GM23338 (cell line): ENCODE measurements around the gene KIAA1217. TPM values are rescaled to one million over a fixed set of nuclear protein-coding genes. Genes with fewer than 3 reads are reported as not detected.

Source experiments
- ATAC-seq: fragments of 200-7000 bp; cut with Tn5 transposase; 3 replicates; pipeline ENCODE4 v1.9.1; 2020
- DNase-seq: peaks from one replicate; pipeline ENCODE4 v3.0.0-alpha.2; 2015; ENCODE audit warnings: low spot score
- H2AFZ ChIP-seq: fragments of 200-600 bp; sonication (generic); 2 replicates; pipeline ENCODE4 v1.8.0; 2016; ENCODE audit warnings: antibody characterized with exemption, mild to moderate bottlenecking, moderate library complexity
- H3F3A ChIP-seq: fragments of 200-600 bp; sonication (generic); replicated peaks from 2 replicates; pipeline ENCODE4 v1.8.0; 2017; ENCODE audit warnings: antibody characterized with exemption, mixed run types, low read depth
- H3K27ac ChIP-seq: fragments of 200-600 bp; sonication (generic); 2 replicates; pipeline ENCODE4 v1.6.1; 2016; ENCODE audit warnings: low read depth
- H3K27me3 ChIP-seq: fragments of 200-600 bp; sonication (generic); 2 replicates; pipeline ENCODE4 v1.8.0; 2016; ENCODE audit warnings: mild to moderate bottlenecking, mixed run types, moderate library complexity; ENCODE audit not compliant: insufficient read depth
- H3K36me3 ChIP-seq: fragments of 200-600 bp; sonication (generic); 2 replicates; pipeline ENCODE4 v1.8.0; 2016; ENCODE audit warnings: mild to moderate bottlenecking; ENCODE audit not compliant: insufficient read depth
- H3K4me1 ChIP-seq: fragments of 200-600 bp; sonication (generic); 2 replicates; pipeline ENCODE4 v1.8.0; 2016; ENCODE audit warnings: mild to moderate bottlenecking, moderate library complexity; ENCODE audit not compliant: insufficient read depth
- H3K4me2 ChIP-seq: fragments of 200-600 bp; sonication (generic); 2 replicates; pipeline ENCODE4 v1.7.1; 2017; ENCODE audit warnings: mixed run types
- H3K4me3 ChIP-seq: fragments of 200-600 bp; sonication (generic); 2 replicates; pipeline ENCODE4 v1.6.1; 2016; ENCODE audit warnings: mixed run types
- H3K79me2 ChIP-seq: fragments of 200-600 bp; sonication (generic); replicated peaks from 2 replicates; pipeline ENCODE4 v1.8.0; 2017; ENCODE audit warnings: mild to moderate bottlenecking; ENCODE audit not compliant: insufficient read depth
- H3K9me2 ChIP-seq: fragments of 200-600 bp; sonication (generic); 2 replicates; pipeline ENCODE4 v1.8.0; 2017; ENCODE audit not compliant: insufficient read depth
- H4K20me1 ChIP-seq: fragments of 200-600 bp; sonication (generic); replicated peaks from 2 replicates; pipeline ENCODE4 v1.8.0; 2017; ENCODE audit warnings: mild to moderate bottlenecking; ENCODE audit not compliant: insufficient read depth
- H3K27ac Mint-ChIP-seq: 2 replicates; pipeline ENCODE4 v1.8.0; 2020; ENCODE audit warnings: inconsistent platforms, mild to moderate bottlenecking, moderate library complexity, mixed read lengths
- H3K27me3 Mint-ChIP-seq: 3 replicates; pipeline ENCODE4 v1.8.0; 2022; ENCODE audit warnings: low read depth, mild to moderate bottlenecking, moderate library complexity, mixed read lengths, inconsistent platforms; ENCODE audit not compliant: insufficient read depth, poor library complexity
- H3K36me3 Mint-ChIP-seq: 3 replicates; pipeline ENCODE4 v1.8.0; 2021; ENCODE audit warnings: low read depth, mild to moderate bottlenecking, inconsistent platforms, moderate library complexity, mixed read lengths
- H3K4me1 Mint-ChIP-seq: 3 replicates; pipeline ENCODE4 v1.8.0; 2020; ENCODE audit warnings: mild to moderate bottlenecking, inconsistent platforms, mixed read lengths
- H3K4me3 Mint-ChIP-seq: 3 replicates; pipeline ENCODE4 v1.8.0; 2021; ENCODE audit warnings: moderate library complexity, mild to moderate bottlenecking, inconsistent platforms, mixed read lengths
- H3K9me3 Mint-ChIP-seq: 3 replicates; pipeline ENCODE4 v1.8.0; 2020; ENCODE audit warnings: moderate library complexity, mild to moderate bottlenecking, inconsistent platforms, mixed read lengths
- CREB1 ChIP-seq: fragments of 250-450 bp; sonication (Bioruptor Pico); IDR thresholded peaks from 2 replicates; pipeline ENCODE4 v1.5.0; 2020; ENCODE audit warnings: low read depth, mild to moderate bottlenecking, moderate library complexity
- ETS1 ChIP-seq: IDR thresholded peaks from 2 replicates; pipeline ENCODE4 v1.6.1; 2016; ENCODE audit warnings: antibody characterized with exemption
- NANOG ChIP-seq: IDR thresholded peaks from 2 replicates; pipeline ENCODE4 v1.6.1; 2016; ENCODE audit warnings: antibody characterized with exemption, borderline replicate concordance
- POLR2AphosphoS5 ChIP-seq: IDR thresholded peaks from 2 replicates; pipeline ENCODE4 v1.6.1; 2016; ENCODE audit warnings: antibody characterized with exemption, low read depth
- ZNF462 ChIP-seq: fragments of 250-450 bp; sonication (Bioruptor Pico); IDR thresholded peaks from 2 replicates; pipeline ENCODE4 v1.5.0; 2020; ENCODE audit warnings: mild to moderate bottlenecking, moderate library complexity
- polyA plus RNA-seq: library from polyadenylated mRNA; unstranded; fragments of >200 nt; fragmentation: Nextera tagmentation; extraction: Ambion mirVana; gene quantifications from 2 replicates; pipeline ENCODE4 v1.2.1, GENCODE V29; 2016
- total RNA-seq: library from RNA; depleted of rRNA; stranded (reverse); fragments of >200 nt; shearing (Covaris generic); gene quantifications from 2 replicates; pipeline ENCODE4 v1.2.3, GENCODE V29; 2014

The KIAA1217 gene
- total and polyA plus RNA-seq, 2 experiments from 2014 or later, result 6.4 to 9.1 TPM

GRCh38 chr10:24272374-24272773 is 63.4 kb downstream of the KIAA1217 start:
- H3K79me2 ChIP-seq, result no peaks in the 10 kb centered on the region
- Mint-ChIP-seq H3K27ac (no peak overlapping the region; the same call in 1 of the 2 replicates), H3K27me3 (peaks cover 1% of the 10 kb centered on the region), H3K4me1 (no peaks in the 10 kb centered on the region), H3K9me3 (no peaks in the 10 kb centered on the region), H3K36me3 (peaks cover 8% of the 10 kb centered on the region; the same call in 2 of the 3 replicates), H3K4me3 (no peak overlapping the region)
- no peak overlapping the region for H2AFZ ChIP-seq
- H4K20me1 ChIP-seq, result no peaks in the 10 kb centered on the region
- no peaks in the 10 kb centered on the region for H3K4me1 ChIP-seq
- H3K36me3 ChIP-seq, result no peaks in the 10 kb centered on the region
- TF ChIP-seq ZNF462 (CRISPR knock-in tag) (no peak), ETS1 (no peak)
- ATAC-seq, result no peak
- H3K4me3 ChIP-seq, result no peak overlapping the region
- no peaks in the 10 kb centered on the region for H3K27me3 ChIP-seq
- H3F3A ChIP-seq, result no peaks in the 10 kb centered on the region
- H3K9me2 ChIP-seq, result no peaks in the 10 kb centered on the region
- DNase-seq, result peak; percentile 10
- no peak overlapping the region for H3K27ac ChIP-seq
- no peak overlapping the region for H3K4me2 ChIP-seq

GRCh38 chr10:24277277-24277676 is 68.3 kb downstream of the KIAA1217 start:
- no peak for DNase-seq
- Histone ChIP-seq H3K4me1 (no peaks in the 10 kb centered on the region), H4K20me1 (no peaks in the 10 kb centered on the region), H3K4me2 (no peak overlapping the region), H3K79me2 (no peaks in the 10 kb centered on the region), H3F3A (no peaks in the 10 kb centered on the region), H3K27me3 (no peaks in the 10 kb centered on the region), H3K9me2 (no peaks in the 10 kb centered on the region), H3K4me3 (no peak overlapping the region), H3K27ac (no peak overlapping the region), H3K36me3 (no peaks in the 10 kb centered on the region), H2AFZ (no peak overlapping the region)
- Mint-ChIP-seq H3K36me3 (peaks cover 11% of the 10 kb centered on the region; the same call in 2 of the 3 replicates), H3K4me1 (no peaks in the 10 kb centered on the region), H3K27me3 (peaks cover 7% of the 10 kb centered on the region), H3K27ac (no peak overlapping the region), H3K4me3 (no peak overlapping the region), H3K9me3 (peaks cover 5% of the 10 kb centered on the region; the same call in 2 of the 3 replicates)
- ATAC-seq, result no peak
- no peak for TF ChIP-seq CREB1 (CRISPR knock-in tag)
- no peak for TF ChIP-seq POLR2AphosphoS5
- TF ChIP-seq ETS1, result no peak
- no peak for TF ChIP-seq NANOG
